Fibroblast of skin of back (primary cell): ENCODE measurements around the gene ATXN7L1.
"Not testable (repeated sequence)": the region's sequence is repeated elsewhere in the genome, so short reads cannot be mapped to it uniquely, and the experiment has no call there.

Source experiments
- DNase-seq: peaks from one replicate; pipeline ENCODE4 v3.0.0-alpha.2; 2013

The ATXN7L1 gene

GRCh38 chr7:105612806-105613205 lies 263.6 kb downstream of the ATXN7L1 start:
- DNase-seq: no peak

- no peak for DNase-seq
Measured at GRCh38 chr7:105611856-105612775, 264.3 kb downstream of the ATXN7L1 start.

GRCh38 chr7:105610165-105610930 lies 266.1 kb downstream of the ATXN7L1 start:
- no peak for DNase-seq

GRCh38 chr7:105602325-105603305 lies 273.8 kb downstream of the ATXN7L1 start:
- DNase-seq: peak; percentile 6

GRCh38 chr7:105600720-105601550 lies 275.5 kb downstream of the ATXN7L1 start:
- DNase-seq: peak; percentile 66

DNA sequence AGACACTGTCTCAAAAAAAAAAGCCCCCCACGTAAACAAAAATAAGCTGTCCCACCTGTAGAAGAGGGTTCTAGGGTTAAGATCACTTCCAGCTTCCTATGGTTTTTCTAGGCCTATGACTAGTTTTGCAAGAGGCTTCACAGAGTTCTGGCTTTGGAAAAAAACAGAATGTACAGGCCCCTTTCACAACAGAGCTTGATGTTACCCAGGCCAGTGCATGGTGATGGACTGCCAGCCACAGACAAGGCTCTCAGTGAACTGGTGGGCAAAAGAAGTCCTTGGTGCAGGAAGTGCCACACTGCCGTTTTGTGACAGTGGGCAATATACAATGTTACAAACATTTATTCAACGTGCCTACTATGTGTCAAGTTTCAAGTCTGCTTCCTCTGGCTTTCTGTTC lies 276.8 kb downstream of the ATXN7L1 start:
- no peak for DNase-seq

DNA sequence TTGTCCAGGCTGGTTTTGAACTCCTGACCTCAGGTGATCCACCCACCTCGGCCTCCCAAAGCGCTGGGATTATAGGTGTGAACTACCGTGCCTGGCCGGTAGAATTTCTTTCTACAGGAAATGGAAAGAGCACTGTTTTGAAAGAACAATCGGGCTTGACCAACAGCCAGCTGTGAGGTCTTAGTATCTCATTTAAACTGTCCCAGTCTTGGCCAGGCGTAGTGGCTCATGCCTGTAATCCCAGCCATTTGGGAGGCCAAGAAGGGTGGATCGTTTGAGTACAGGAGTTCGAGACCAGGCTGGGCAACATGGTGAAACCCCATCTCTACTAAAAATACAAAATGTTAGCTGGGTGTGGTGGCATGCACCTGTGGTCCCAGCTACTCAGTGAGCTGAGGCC lies 277.3 kb downstream of the ATXN7L1 start:
- not testable (repeated sequence) for DNase-seq

GRCh38 chr7:105596866-105597265 lies 279.5 kb downstream of the ATXN7L1 start:
- DNase-seq: no peak

DNA sequence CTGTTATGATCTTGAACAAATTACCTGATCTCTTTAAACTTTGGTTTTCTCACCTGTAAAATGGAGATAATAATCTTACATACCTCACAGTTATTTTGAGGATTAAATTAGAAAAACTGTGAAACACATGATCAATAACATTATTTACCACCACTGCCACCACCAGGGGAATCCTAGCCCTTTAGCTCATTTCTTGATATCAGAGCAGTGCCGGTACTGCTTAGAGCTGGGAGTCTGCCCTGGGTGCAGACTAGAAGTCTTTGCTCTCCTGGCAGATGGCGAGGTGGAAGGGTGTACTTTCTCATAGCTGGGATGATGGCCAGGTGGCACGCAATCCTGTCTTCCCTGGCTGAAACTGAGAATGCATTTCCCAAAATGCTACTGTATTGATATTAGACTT lies 282.4 kb downstream of the ATXN7L1 start:
- DNase-seq: no peak

DNA sequence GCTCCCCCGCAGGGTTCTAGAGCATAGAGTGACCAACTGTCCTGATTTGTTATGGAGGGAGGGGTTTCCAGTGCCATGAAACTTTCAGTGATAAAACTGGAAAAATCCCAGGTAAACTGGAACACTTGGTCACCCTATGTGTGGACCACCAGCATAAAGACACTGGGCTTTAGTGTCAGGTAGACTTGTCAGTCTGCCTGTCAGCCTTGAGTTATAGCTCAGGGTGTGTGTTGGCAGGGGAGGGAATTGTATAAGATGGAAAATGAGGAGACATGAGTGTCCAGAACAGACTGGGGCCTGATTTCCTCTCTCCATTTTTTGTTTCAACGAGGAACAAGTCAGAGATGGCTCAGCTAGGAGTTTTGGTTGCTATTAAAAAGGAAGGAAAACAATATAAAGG lies 284.9 kb downstream of the ATXN7L1 start:
- no peak for DNase-seq

- no peak for DNase-seq
Measured at GRCh38 chr7:105590793-105591192, 285.6 kb downstream of the ATXN7L1 start.

- peak; percentile 89 for DNase-seq
Measured at GRCh38 chr7:105589356-105590077, 286.9 kb downstream of the ATXN7L1 start.

DNA sequence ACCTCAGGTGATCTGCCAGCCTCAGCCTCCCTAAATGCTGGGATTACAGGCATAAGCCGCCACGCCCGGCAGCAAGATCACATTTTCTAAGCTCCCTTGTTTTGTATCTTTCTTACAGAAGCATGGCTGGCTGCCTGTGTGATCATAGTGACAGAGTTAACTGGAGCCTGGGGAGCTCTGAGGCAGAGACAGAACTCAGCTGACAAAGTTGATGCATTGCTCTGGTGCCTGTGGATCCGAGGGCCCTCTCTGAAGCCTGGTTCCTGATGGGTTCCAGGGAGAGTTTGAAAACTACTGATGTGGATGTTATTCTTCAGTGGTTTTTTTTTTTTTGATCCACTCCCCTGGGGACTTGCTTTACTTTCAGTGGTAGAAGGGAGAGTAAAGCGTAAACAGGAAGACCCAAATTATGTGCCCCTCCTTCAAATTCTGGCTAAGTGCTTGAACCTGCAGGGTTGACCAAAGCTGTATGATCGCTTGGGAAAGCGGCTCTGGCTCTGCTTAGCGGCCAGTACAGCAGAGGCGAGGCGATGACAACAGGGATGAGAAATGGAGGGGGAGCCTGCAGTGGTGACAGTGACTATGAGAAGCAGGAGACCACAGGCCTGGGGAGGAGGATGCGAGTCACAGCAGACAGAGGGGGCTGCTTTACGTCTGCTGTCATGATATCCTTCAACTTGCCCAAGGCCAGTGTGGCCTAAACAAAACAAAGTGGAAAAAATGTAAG lies 288.3 kb downstream of the ATXN7L1 start:
- DNase-seq: peak; percentile 64

- no peak for DNase-seq
Measured at GRCh38 chr7:105585850-105586500, 290.4 kb downstream of the ATXN7L1 start.

DNA sequence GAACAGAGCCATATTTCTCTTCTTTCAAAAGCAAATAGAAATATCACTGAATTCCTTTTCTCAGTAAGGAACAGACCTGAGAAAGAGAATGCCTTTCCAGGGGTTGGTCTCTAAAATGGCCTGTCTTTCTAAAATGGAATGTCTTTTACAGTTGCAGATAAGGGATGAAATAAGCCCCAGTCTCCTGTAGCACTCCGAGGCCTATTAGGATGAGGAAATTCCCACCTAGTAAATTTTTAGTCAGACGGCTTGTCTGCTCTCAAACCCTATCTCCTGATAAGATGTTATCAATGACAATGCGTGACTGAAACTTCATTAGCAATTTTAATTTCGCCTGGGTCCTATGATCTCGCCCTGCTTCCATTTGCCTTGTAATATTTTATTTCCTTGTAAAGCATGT lies 292.2 kb downstream of the ATXN7L1 start:
- no peak for DNase-seq

DNA sequence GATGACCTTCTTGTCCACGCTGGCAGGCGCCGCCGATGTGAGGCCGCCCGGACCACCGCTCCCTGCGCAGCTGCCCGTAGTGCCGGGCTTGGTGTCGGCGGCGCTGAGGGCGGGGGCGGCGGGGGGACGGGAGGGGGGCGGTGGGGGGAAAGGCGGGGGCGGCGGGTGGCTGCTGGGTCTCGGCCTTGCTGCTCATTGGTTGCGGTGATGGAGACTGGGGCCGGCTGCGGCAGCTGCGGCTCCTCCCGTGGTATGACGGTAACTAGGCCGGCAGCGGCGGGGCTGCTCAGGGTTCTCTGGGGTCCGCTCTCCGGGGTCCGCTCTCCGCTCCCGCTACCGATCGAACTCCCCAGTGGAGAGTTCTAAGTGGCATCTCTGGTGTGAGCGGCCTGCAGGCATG lies 293.3 kb downstream of the ATXN7L1 start:
- DNase-seq: no peak

DNA sequence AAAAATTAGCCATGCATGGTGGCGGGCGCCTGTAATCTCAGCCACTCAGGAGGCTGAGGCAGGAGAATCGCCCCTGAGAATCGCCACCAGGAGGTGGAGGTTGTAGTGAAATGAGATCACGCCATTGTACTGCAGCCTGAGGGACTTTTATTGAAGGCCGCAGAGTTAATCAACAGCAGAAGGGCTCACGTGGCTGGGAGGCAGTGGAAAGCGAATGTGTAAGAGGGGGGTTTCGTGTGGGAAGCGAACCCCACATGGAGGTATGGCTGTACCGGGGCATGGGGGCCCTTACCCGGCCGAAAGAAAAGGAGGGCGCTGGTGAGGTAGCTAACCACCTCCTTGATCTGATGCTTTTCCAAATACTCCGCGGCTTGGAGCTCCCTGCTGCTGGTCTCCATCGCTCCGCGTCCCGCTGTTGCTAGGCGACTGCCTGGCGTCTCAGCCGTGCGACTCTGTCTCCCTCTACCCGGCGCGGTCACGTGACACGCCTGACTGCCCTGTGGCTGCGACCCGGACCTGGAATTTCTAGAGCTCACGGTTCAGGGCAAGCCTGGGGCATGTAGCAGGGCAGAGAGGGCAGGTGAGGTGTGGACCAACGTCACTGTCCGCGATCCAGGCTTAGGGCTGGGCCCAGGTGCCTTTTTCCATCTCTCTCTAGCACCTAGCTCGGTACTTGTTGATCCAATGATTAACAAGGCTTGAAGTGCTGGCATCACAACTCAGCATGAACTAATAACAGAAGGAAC lies 295.2 kb downstream of the ATXN7L1 start, which contains the start of gene EFCAB10:
TSS of gene EFCAB10 (minus strand) at position 428 of the 746 bp plus-strand sequence. CDS start at position 398, 30 bp downstream.
- DNase-seq: peak; percentile 59

DNA sequence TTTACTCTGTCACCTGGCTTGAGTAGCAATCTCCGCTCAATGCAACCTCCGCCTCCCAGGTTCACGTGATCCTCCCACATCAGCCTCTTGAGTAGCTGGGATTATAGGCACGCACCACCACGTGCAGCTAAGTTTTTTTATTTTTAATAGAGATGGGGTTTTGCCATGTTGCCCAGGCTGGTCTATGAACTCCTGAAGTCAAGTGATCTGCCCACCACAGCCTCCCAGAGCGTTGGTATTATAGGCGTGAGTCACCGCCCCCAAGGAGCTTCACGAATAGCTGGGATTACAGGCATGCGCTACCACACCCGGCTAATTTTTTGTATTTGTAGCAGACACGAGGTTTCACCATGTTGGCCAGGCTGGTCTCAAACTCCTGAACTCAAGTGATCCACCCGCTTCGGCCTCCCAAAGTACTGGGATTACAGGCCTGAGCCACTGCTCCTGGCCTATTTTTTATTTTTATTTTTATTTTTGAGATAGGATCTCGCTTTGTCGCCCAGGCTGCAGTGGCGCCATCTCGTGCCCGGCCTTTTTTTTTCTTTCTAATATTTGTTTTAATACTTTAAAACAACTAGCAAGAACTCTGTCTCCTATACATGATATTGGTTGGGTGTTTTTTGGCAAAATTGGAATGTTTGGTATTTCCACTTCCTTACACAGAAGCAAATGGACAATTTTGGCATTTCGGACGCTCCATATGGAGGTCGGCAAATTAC lies 296.2 kb downstream of the ATXN7L1 start:
- DNase-seq: peak; percentile 57
